ENCODE results near the gene CCDC192. TPM values are rescaled to one million over a fixed set of nuclear protein-coding genes. Genes with fewer than 3 reads are reported as not detected.

CCDC192 gene
- total RNA-seq, 4 donors from 2014 or later = 0.87 to 2.1 (median 1.9) TPM

DNA sequence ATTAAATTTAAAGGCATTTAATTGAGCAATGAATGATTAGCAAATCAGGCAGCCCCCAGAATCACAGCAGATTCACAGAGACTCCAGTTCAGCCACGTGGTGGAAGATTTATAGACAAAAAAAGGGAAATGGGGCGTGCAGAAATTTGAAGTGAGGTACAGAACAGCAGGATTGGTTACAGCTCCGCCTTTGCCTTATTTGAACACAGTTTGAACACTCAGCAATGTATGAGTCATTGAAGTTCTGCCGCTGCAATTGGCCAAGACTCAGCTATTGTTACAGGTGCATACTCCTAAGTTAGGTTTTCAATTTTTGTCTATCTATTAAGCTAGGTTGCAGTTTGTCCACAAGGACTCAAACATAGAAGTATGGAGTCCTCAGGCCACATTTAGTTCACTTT lies 222.7 kb downstream of the CCDC192 start:
- Histone ChIP-seq H3K27ac (no peak overlapping the region), H3K27me3 (no peaks in the 10 kb centered on the region), H3K4me1 (no peaks in the 10 kb centered on the region), H3K36me3 (no peaks in the 10 kb centered on the region), H3K4me3 (no peak overlapping the region), H3K9me3 (no peaks in the 10 kb centered on the region)
- WGBS, 2 donors = 53 to 60% methylated on average over 4 of the region's 4 CpGs
- TF ChIP-seq POLR2A (IDR thresholded peaks at IDR 0.05) (no peak), EP300 (IDR thresholded peaks at IDR 0.05) (no peak), CTCF (IDR thresholded peaks at IDR 0.05) (no peak)
- DNase-seq (ENCODE audit: low spot score in 2 of 2) = no peak

DNA sequence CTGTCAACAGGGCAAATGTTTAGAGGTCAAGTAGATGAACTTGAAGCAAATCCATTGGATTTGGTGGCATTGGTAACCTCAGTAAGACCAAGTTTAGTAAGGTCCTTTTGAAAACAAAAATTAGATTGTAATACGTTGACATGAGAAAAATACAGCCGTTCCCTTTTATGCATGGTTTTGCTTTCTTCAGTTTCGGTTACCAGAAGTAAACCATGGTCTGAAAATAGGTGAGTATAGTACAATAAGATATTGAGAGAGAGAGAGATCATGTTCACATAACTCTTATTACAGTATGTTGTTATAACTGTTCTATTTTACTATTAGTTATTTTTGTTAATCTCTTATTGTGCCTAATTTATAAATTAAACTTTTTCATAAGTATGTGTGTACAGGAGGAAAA lies 223.8 kb downstream of the CCDC192 start:
- Histone ChIP-seq H3K9me3 (no peaks in the 10 kb centered on the region), H3K36me3 (no peaks in the 10 kb centered on the region), H3K4me3 (no peak overlapping the region), H3K4me1 (no peaks in the 10 kb centered on the region), H3K27ac (no peak overlapping the region), H3K27me3 (no peaks in the 10 kb centered on the region)
- no peak for DNase-seq (ENCODE audit: low spot score in 2 of 2)
- no peak for TF ChIP-seq CTCF (IDR thresholded peaks at IDR 0.05)
- no peak for TF ChIP-seq EP300 (IDR thresholded peaks at IDR 0.05)
- TF ChIP-seq POLR2A (IDR thresholded peaks at IDR 0.05) = no peak
- WGBS, 2 donors = 89 to 91% methylated on average over 3 of the region's 3 CpGs

- TF ChIP-seq POLR2A (IDR thresholded peaks at IDR 0.05) (no peak), EP300 (IDR thresholded peaks at IDR 0.05) (no peak), CTCF (IDR thresholded peaks at IDR 0.05) (no peak)
- Histone ChIP-seq H3K27ac (no peak overlapping the region), H3K4me3 (no peak overlapping the region), H3K27me3 (no peaks in the 10 kb centered on the region), H3K9me3 (no peaks in the 10 kb centered on the region), H3K4me1 (no peaks in the 10 kb centered on the region), H3K36me3 (no peaks in the 10 kb centered on the region)
- 97 to 99% methylated on average over 4 of the region's 4 CpGs for WGBS, 2 donors
- no peak for DNase-seq (ENCODE audit: low spot score in 2 of 2)
Measured at GRCh38 chr5:127928053-127928452, 224.9 kb downstream of the CCDC192 start.

GRCh38 chr5:127930311-127930710 lies 227.1 kb downstream of the CCDC192 start:
- H3K27me3 ChIP-seq = no peaks in the 10 kb centered on the region
- no peaks in the 10 kb centered on the region for H3K9me3 ChIP-seq
- H3K4me1 ChIP-seq = no peaks in the 10 kb centered on the region
- no peaks in the 10 kb centered on the region for H3K36me3 ChIP-seq
- TF ChIP-seq EP300 (IDR thresholded peaks at IDR 0.05) (no peak), POLR2A (IDR thresholded peaks at IDR 0.05) (no peak), CTCF (IDR thresholded peaks at IDR 0.05) (no peak)
- H3K4me3 ChIP-seq = no peak overlapping the region
- no peak overlapping the region for H3K27ac ChIP-seq
- DNase-seq (ENCODE audit: low spot score in 2 of 2) = no peak

DNA sequence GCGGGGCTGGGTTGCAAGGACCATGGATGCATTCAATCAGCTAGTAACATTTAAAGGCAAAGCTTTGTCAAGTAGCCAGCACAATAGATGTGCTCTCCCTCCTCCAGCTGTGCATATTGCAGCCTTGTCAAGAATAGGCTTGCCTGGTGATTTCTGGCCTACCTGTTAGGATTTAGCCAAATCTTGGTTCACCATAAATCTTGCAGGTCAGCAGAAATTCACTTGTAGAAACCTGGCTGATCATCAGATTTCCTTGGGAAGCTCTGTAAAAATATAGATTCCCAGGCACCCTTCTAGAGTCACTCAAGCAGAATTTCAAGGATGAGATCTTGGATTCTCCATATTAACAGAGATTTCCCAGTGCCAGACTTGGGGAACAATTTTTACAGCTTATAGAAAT lies 228.2 kb downstream of the CCDC192 start:
- Histone ChIP-seq H3K27ac (no peak overlapping the region), H3K9me3 (no peaks in the 10 kb centered on the region), H3K4me1 (no peaks in the 10 kb centered on the region), H3K27me3 (no peaks in the 10 kb centered on the region), H3K36me3 (no peaks in the 10 kb centered on the region), H3K4me3 (no peak overlapping the region)
- TF ChIP-seq CTCF (IDR thresholded peaks at IDR 0.05) (no peak), EP300 (IDR thresholded peaks at IDR 0.05) (no peak), POLR2A (IDR thresholded peaks at IDR 0.05) (no peak)
- DNase-seq (ENCODE audit: low spot score in 2 of 2) = no peak
- WGBS, 2 donors = 70 to 80% methylated on average over 1 of the region's 1 CpG

All from tibial nerve (tissue), 4 donors.